Skin of body (tissue), 2 donors: ENCODE measurements around the gene RPP25L. TPM values are rescaled to one million over a fixed set of nuclear protein-coding genes. Genes with fewer than 3 reads are reported as not detected.
"Not testable (repeated sequence)": the region's sequence is repeated elsewhere in the genome, so short reads cannot be mapped to it uniquely, and the experiment has no call there.

Experiments
- DNase-seq: peaks from one replicate; lab custom pipeline; 2025; lab: John Stamatoyannopoulos, UW
- total RNA-seq: library from RNA; depleted of rRNA; stranded (reverse); fragments of >200 nt; gene quantifications from one replicate; pipeline ENCODE4 v1.2.3, GENCODE V29; 2014

Gene RPP25L
- total RNA-seq, result 10.4 TPM

DNA sequence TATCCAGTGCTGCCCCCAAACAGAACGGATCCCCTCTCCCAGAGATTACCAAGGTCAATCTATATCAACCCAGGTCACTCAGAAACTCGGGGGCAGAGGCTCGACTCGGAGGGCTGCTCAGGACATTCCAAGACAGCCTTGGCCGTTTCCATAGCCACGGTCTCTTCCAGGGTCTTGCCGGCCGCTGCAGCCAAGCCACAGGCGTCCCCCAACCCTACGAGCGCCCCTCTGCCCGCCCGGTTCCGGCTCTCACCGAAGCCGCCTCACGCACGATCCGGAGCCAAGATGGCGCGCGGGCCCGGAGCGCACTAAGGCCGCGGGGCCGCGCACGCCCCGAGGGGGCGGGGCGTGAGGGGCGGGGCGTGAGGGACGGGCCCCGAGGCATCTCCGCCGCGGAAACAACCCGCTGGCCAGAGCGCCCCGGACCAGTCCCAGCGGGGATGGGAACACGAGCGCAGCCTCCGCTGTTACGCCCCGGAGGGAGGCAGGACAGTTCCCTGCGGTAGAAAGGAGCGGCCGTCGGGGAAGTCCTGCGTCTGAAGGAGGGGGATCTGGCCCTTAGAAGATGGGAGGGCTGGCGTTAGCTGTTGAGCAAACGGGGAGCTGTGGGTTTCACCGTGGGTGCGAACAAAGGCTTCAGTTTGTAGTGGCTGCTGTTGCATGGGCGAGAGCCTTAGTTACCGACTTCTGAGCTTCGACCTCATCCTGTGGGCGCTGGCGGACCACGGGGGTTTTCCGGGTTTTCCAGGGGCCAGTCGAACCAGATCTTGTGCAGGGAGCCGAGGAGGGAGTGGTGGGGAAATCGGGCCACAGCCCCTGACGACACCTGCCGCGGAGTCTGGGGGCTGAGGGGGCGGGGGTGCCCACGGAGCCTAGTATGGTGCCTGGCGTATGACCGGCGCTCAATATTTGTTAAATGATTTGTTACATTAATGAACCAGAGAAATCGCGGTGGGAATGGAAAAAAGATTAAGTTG lies at the start of gene RPP25L:
TSS of gene RPP25L (minus strand) at position 287 of the 977 bp plus-strand sequence. CDS start 801 bp downstream, outside the sequence.
- DNase-seq, result peak; percentile 67

DNA sequence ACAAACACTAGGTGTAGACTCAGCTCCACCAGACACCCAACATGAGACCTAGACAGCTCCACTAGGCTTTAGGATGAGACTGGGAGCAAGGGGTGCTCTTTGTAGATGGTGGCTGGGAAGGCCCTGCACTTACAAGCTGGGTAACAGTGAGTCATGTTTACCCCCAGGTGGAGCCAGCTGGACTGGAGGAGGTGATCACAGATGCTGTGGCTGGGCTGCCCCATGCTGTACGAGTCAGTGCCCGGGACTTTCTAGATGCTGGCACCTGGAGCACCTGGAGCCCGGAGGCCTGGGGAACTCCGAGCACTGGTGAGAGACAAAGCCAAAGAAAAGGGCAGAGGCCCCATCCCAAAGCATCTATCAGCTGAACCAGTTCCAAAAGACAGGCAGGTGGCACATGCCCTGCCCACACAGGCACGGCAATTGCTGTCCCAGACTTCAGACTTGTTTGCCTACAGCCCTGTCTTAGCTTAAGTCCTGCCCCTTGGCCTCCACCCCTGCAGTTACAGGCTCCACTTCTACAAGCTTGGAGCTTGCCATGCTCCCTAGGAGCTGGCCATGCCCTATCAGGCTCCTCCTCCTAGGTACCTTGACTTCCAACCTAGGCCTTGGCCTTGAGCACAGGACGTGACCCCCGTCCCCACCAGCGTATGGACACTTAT lies 47.8 kb upstream of the RPP25L start:
- DNase-seq, result no peak

- DNase-seq, result no peak
These were observed 46.6 kb upstream of the RPP25L start for GRCh38 chr9:34658461-34658860.

- DNase-seq, result no peak
These were observed 45.1 kb upstream of the RPP25L start for GRCh38 chr9:34656992-34657391.

GRCh38 chr9:34655394-34655793 lies 43.5 kb upstream of the RPP25L start:
- DNase-seq, result no peak

- DNase-seq, result peak; percentile 91
These were observed 42.6 kb upstream of the RPP25L start for GRCh38 chr9:34654323-34655051.

- peak; percentile 83 for DNase-seq
These were observed 41.5 kb upstream of the RPP25L start for GRCh38 chr9:34653151-34654072.

- no peak for DNase-seq
These were observed 40.7 kb upstream of the RPP25L start for GRCh38 chr9:34652602-34653000.

- DNase-seq, result peak; percentile 85
These were observed 40.1 kb upstream of the RPP25L start, which contains the start of gene IL11RA for GRCh38 chr9:34651876-34652601. TSS of gene IL11RA (plus strand) at chr9:34652185. CDS start at chr9:34655218, 3,033 bp downstream.

DNA sequence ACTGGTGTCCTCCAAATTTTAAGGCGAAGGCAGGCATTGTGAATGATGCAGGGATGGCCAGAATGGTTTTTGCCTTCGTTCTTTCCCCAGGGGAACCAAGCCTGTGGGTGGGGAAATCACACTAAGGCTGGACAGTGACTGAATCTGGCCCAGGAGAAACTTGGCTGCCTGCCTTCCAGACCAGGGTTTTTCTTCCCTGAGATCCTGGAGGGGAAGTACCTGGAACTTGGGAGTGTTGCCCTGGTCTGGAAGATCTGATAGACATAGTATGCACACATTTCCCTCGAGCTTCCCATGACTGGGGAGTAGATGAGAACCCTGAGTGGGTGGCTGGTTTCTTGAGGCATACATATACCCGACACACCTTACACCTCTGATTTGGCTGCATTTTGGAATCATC lies 39.4 kb upstream of the RPP25L start:
- DNase-seq, result no peak

DNA sequence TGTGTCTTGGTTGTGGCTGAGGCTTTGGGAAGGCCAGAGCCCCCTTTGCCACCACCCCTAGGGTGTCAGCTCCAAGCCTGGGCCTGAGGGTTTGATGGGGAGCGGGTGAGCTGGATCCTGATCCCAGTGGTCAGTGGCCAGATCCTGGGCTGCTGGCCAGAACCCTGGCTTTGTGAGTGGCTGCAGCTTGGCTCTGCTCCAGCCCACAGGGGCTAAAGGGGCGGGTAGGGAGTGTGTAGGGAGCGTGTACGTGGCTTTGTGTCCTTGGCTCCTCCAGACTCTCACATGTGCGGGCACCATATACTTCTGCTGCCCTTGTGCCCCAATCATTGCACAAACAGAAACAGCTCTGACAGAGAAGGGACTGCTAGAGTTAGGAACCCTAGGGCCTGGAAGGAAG lies 38.9 kb upstream of the RPP25L start:
- DNase-seq, result no peak

DNA sequence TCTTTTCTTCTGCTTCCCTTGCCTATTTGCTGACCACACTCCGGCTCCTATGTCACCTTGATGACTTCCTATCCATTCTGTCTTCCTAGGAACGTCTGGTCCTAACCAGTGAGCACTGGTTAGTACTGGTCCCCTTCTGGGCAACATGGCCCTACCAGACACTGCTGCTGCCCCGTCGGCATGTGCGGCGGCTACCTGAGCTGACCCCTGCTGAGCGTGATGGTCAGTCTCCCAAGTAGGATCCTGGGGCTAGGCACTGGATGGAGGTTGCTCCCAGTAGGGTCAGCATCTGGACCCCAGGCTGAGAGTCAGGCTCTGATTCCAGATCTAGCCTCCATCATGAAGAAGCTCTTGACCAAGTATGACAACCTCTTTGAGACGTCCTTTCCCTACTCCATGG lies 36.8 kb upstream of the RPP25L start:
- no peak for DNase-seq

GRCh38 chr9:34647651-34648050 lies 35.8 kb upstream of the RPP25L start:
- DNase-seq, result no peak

GRCh38 chr9:34647084-34647403 lies 35.1 kb upstream of the RPP25L start:
- no peak for DNase-seq

DNA sequence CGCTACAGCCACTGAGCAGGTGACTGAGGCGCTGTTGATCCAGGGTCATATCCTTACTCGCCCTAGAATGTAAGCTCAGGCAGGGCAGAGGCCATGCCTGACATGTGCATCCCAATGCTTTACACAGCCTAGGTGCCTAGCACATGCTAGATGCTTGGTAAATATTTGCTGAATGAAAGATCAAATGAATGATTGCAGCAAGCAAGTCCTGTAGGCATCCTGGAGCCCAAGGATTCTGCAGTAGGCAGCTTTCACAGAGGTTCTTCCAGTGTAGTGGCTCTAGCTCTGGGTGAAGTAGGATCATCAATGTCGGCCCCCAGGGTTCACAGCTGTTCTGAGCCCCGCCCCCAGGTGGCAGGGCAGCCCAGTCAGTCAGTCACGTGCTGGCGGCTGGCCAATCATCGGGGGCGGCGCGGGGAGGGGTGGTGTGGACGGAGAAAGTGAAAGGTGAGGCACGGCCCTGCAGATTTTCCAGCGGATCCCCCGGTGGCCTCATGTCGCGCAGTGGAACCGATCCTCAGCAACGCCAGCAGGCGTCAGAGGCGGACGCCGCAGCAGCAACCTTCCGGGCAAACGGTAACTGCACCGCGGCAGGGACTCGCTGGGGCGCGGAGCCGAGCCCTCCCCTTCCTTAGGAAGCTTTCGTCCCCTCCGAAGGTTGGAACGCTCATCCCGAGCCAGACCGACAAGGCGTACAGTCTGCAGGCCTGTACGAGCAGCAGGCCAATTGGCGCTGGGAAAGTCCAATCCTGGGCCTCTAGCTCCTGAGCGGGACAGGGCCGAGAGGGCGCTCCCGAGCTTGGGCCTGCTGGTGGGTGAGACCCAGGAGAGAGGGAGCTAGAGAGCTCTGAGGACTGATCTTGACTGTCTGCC lies 34.5 kb upstream of the RPP25L start, which contains the start of gene GALT:
TSS of gene GALT (plus strand) at position 465 of the 873 bp plus-strand sequence. CDS start at position 495, 30 bp downstream.
- DNase-seq, result peak; percentile 63

DNA sequence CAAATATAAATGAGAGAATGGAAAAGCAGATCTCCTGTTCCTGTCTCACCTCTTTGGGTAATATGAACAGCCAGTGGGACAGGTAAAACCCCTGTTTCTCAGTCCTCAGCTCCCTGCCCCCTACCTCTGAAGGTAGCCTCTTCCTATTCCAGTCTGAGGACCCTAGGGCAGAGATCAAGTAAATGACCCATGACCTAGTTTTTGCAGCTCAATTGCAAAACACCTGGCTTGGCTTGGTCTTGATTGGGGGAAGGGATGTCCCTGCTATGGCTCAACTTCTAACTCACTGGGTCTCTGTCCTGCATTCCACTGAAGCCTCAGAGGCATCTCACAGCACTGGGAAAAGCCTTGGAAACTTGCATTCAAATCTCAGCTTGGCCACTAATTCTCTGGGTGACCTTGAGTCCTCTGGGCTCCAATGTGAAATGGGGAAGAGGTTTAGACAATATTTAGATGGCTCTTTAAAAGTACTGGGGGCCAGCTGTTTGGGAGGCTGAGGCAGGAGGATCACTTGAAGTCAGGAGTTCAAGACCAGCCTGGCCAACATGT lies 32.9 kb upstream of the RPP25L start:
- no peak for DNase-seq

DNA sequence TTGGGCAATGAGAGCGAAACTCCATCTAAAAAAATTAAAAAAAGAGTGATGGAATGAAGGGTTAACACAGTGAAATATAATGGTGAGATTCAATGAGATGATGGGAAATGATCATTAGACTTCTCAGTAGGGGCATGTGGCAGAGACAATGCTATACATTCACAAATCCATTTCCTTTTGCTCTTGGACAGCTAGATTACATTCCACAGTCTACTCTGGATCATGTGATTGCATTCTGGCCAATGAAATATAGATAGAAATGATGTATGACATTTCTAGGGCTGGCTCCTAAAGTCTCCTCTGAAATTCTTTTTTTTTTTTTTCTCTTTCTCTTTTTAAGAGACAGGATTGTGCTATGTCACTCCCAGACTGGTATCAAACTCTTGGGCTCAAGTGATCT lies 30.8 kb upstream of the RPP25L start:
- no peak for DNase-seq

DNA sequence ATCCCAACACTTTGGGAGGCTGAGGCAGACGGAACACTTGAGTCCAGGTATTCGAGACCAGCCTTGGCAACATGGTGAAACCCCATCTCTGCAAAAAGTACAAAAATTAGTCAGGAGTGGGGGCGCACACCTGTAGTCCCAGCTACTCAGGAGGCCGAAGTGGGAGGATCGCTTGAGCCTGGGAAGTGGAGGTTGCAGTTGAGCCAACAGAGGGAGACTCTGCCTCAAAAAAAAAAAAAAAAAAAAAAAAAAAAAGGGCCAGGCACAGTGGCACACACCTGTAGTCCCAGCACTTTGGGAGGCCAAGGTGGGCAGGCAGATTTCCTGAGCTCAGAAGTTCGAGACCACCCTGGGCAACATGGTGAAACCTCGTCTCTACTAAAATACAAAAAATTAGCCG lies 27.4 kb upstream of the RPP25L start:
- DNase-seq, result not testable (repeated sequence)

DNA sequence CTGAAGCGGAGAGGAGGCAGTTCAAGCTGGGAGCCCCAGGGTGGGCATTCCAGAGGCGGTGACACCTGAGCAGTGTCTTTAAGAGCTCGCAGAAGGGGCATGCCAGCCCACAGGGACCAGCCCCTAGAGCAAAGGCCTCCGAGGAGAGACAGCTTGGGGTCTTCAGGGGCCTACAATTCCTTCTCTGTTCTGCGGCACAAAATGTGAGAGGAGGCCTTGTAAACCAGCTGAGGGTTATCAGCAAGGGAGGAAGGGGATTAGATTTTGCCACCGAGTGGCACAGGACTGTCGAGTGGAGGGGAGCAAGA lies 26.2 kb upstream of the RPP25L start:
- DNase-seq, result peak; percentile 57
